Ascending aorta (tissue), 2 donors: Measurements from ENCODE around the gene TMC3. TPM values are rescaled to one million over a fixed set of nuclear protein-coding genes. Genes with fewer than 3 reads are reported as not detected.

Source experiments
- DNase-seq, 2 donors: peaks; one replicate each; pipeline ENCODE4 v3.0.0-alpha.2; 2019; ENCODE audit warnings: low spot score in 2 of 2
- H3K27ac ChIP-seq, 2 donors: fragments of 200-600 bp; sonication (generic); one replicate each; pipeline ENCODE4 v1.5.1; 2016 to 2017; ENCODE audit warnings: mild to moderate bottlenecking in 1 of 2
- H3K27me3 ChIP-seq: fragments of 200-600 bp; sonication (generic); one replicate; pipeline ENCODE4 v1.5.1; 2017
- H3K36me3 ChIP-seq, 2 donors: fragments of 200-600 bp; sonication (generic); one replicate each; pipeline ENCODE4 v1.5.1; 2016
- H3K4me1 ChIP-seq, 2 donors: fragments of 200-600 bp; sonication (generic); one replicate each; pipeline ENCODE4 v1.5.1; 2016 to 2017; ENCODE audit warnings: mild to moderate bottlenecking in 1 of 2
- H3K4me3 ChIP-seq, 2 donors: fragments of 200-600 bp; sonication (generic); one replicate each; pipeline ENCODE4 v1.5.1; 2016 to 2017; ENCODE audit warnings: mild to moderate bottlenecking in 1 of 2
- H3K9me3 ChIP-seq, 2 donors: fragments of 200-600 bp; sonication (generic); one replicate each; pipeline ENCODE4 v1.5.1; 2016
- CTCF ChIP-seq, 3 experiments: fragments of 200-600 bp in 2 of 3; fragments of 450-650 bp in 1 of 3; sonication (generic) in 2 of 3; IDR thresholded peaks; one replicate each; pipeline ENCODE4 v1.5.1; 2016 to 2019; ENCODE audit warnings: antibody characterized with exemption in 3 of 3, mild to moderate bottlenecking in 1 of 3, moderate library complexity in 1 of 3
- intact Hi-C: fragments of 100-400 bp; cut with DNase I; formaldehyde crosslinking; loops from one replicate; pipeline ENCODE4 v1.15.1; 2023
- total RNA-seq: library from RNA; depleted of rRNA; stranded (reverse); fragments of >200 nt; gene quantifications from one replicate; pipeline ENCODE4 v1.1.0, GENCODE V29; 2016

TMC3 gene
- total RNA-seq, 1 donor from 2014 or later = not detected

GRCh38 chr15:81326466-81327212, 47.4 kb downstream of the TMC3 start:
- Histone ChIP-seq H3K27me3 (no peaks in the 10 kb centered on the region), H3K4me1 (peaks cover 5 to 7% of the 10 kb centered on the region in 2 donors), H3K27ac (no peak overlapping the region), H3K36me3 (no peaks in the 10 kb centered on the region), H3K9me3 (no peaks in the 10 kb centered on the region), H3K4me3 (no peak overlapping the region)
- intact Hi-C loops = loop anchor here (10.0 kb wide), 1 partner anchor 718 kb away; the partner anchor contains the start of gene MEX3B
- TF ChIP-seq CTCF (IDR thresholded peaks at IDR 0.05) = no peak
- DNase-seq = no peak

- Histone ChIP-seq H3K27ac (peak within 1 kb of the TSS; percentile 49 to 71), H3K4me3 (peak within 1 kb of the TSS; percentile 68 to 76), H3K27me3 (no peaks in the 10 kb centered on the region), H3K36me3 (peaks cover 0 to 4% of the 10 kb centered on the region in 2 donors), H3K4me1 (peaks cover 5 to 7% of the 10 kb centered on the region in 2 donors), H3K9me3 (no peaks in the 10 kb centered on the region)
- no peak for TF ChIP-seq CTCF (IDR thresholded peaks at IDR 0.05)
- intact Hi-C loops = loop anchor here (1.0 to 10.0 kb wide), 4 partner anchors 11 to 938 kb away; partner anchors contain the start of genes EFL1, MEX3B and SAXO2
- DNase-seq = peak; percentile 96 to 100
Observed at GRCh38 chr15:81323944-81324881, 49.8 kb downstream of the TMC3 start, which contains the start of gene STARD5. Gene STARD5, minus strand, starts transcription at chr15:81324141. Its CDS starts 42 bp downstream, at chr15:81324099.

- peaks cover 0 to 9% of the 10 kb centered on the region in 2 donors for H3K36me3 ChIP-seq
- H3K4me1 ChIP-seq = peaks cover 5 to 7% of the 10 kb centered on the region in 2 donors
- H3K9me3 ChIP-seq = no peaks in the 10 kb centered on the region
- DNase-seq = no peak
- H3K27me3 ChIP-seq = no peaks in the 10 kb centered on the region
- peak overlapping the region; percentile 68 to 76 for H3K4me3 ChIP-seq
- H3K27ac ChIP-seq = peak overlapping the region; percentile 49 to 71
- TF ChIP-seq CTCF (IDR thresholded peaks at IDR 0.05) = no peak
- intact Hi-C loops = loop anchor here (5.0 to 10.0 kb wide), 2 partner anchors 721 to 939 kb away; partner anchors contain the start of genes EFL1, MEX3B and SAXO2
Observed at GRCh38 chr15:81323559-81323943, 50.5 kb downstream of the TMC3 start.

- Histone ChIP-seq H3K27me3 (no peaks in the 10 kb centered on the region), H3K4me1 (peaks cover 5 to 7% of the 10 kb centered on the region in 2 donors), H3K27ac (no peak overlapping the region), H3K36me3 (peaks cover 0 to 17% of the 10 kb centered on the region in 2 donors), H3K4me3 (peak overlapping the region in 1 of 2 donors; percentile 39), H3K9me3 (no peaks in the 10 kb centered on the region)
- TF ChIP-seq CTCF (IDR thresholded peaks at IDR 0.05) = no peak
- no peak for DNase-seq
- intact Hi-C loops = loop anchor here (5.0 to 10.0 kb wide), 2 partner anchors 722 to 940 kb away; partner anchors contain the start of genes EFL1, MEX3B and SAXO2
Observed at GRCh38 chr15:81322676-81323253, 51.2 kb downstream of the TMC3 start.

GRCh38 chr15:81321667-81322066, 52.3 kb downstream of the TMC3 start:
- TF ChIP-seq CTCF (IDR thresholded peaks at IDR 0.05) = no peak

More at GRCh38 chr15:81321667-81322066, 52.3 kb downstream of the TMC3 start:
- Histone ChIP-seq H3K36me3 (peaks cover 4 to 23% of the 10 kb centered on the region in 2 donors), H3K27ac (no peak overlapping the region), H3K4me3 (no peak overlapping the region), H3K9me3 (no peaks in the 10 kb centered on the region), H3K4me1 (peaks cover 5 to 7% of the 10 kb centered on the region in 2 donors), H3K27me3 (no peaks in the 10 kb centered on the region)
- intact Hi-C loops = loop anchor here (5.0 to 10.0 kb wide), 2 partner anchors 723 to 941 kb away; partner anchors contain the start of genes EFL1, MEX3B and SAXO2
- DNase-seq = no peak
